Colonic mucosa (tissue), 4 donors: ENCODE results near the gene TSC22D1. TPM values are rescaled to one million over a fixed set of nuclear protein-coding genes. Genes with fewer than 3 reads are reported as not detected.

ENCODE experiments used
- DNase-seq: peaks from one replicate; pipeline ENCODE4 v3.0.0-alpha.2; 2020
- H3K27ac ChIP-seq: fragments of 200-600 bp; one replicate; pipeline ENCODE4 v1.8.0; 2021
- H3K27me3 ChIP-seq: fragments of 200-600 bp; one replicate; pipeline ENCODE4 v1.8.0; 2021
- H3K36me3 ChIP-seq: fragments of 200-600 bp; one replicate; pipeline ENCODE4 v1.8.0; 2021
- H3K4me1 ChIP-seq: fragments of 200-600 bp; one replicate; pipeline ENCODE4 v1.8.0; 2021; ENCODE audit warnings: mild to moderate bottlenecking
- H3K4me3 ChIP-seq: fragments of 200-600 bp; one replicate; pipeline ENCODE4 v1.8.0; 2021
- H3K9ac ChIP-seq, 2 donors: one replicate each; pipeline ENCODE4 v1.7.0; 2013; ENCODE audit warnings: control low read depth in 2 of 2, low read depth in 2 of 2, low read length in 2 of 2
- H3K9me3 ChIP-seq: fragments of 200-600 bp; one replicate; pipeline ENCODE4 v1.8.0; 2021
- intact Hi-C: fragments of 100-400 bp; cut with DNase I; formaldehyde crosslinking; loops from one replicate; pipeline ENCODE4 v1.14.1; 2022
- total RNA-seq, 2 donors: library from RNA; stranded (reverse); fragmentation: NEBNext Ultra II Directional in 1 of 2; extraction: Animal tissue kit (Norgen Biotek cat#: 25700) in 1 of 2; gene quantifications; one replicate each; pipeline ENCODE4 v1.2.1, GENCODE V29; 2021
- TF ChIP-seq, protein P1 (sequence below): fragments of 200-600 bp; IDR thresholded peaks from one replicate; pipeline ENCODE4 v1.8.0; 2022; ENCODE audit warnings: antibody characterized with exemption, mild to moderate bottlenecking
- donor health status: healthy.
- donor health status: DM: no; HTN: no; CAD: no.
- donor health status: DM: no; HTN: no; CAD: no.

TSC22D1 gene
- total RNA-seq, 2 donors from 2014 or later, result 137 to 231 TPM

DNA sequence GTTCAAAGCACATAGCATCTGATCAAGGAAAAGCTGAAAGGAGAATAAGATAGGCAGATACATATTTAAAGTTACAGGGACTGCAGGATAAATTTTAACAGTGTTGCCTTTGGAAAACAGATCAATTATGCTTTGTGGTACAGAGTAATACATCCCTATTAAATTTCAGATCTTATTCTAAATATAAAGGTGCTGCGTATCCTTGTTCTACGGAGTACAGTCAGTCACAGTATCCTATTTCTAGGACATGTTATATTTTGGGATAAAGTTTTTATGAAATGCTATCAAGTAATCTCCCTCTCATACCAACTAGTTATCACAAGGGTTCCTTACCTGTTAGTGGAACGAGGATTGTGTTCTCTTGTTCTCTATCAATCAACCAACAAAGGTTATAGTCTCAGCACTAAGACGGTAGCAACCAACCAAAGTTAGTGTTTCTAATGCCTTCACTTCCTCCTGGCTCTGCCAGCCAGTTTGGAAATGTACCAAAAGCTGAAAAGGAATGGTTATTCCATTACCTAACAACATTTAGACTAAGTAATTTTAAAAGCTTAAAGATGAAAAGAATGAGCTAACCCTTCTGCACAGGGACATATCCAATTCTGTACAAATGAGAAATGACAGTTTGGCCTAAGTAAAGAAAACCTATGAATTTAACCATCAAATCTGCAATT is 35.2 kb downstream of the TSC22D1 start:
- Histone ChIP-seq H3K4me1 (no peaks in the 10 kb centered on the region), H3K9ac (no peak overlapping the region), H3K27me3 (no peaks in the 10 kb centered on the region), H3K4me3 (no peak overlapping the region), H3K9me3 (no peaks in the 10 kb centered on the region), H3K27ac (no peak overlapping the region), H3K36me3 (no peaks in the 10 kb centered on the region)
- no peak for DNase-seq
- TF ChIP-seq, protein P1, sequence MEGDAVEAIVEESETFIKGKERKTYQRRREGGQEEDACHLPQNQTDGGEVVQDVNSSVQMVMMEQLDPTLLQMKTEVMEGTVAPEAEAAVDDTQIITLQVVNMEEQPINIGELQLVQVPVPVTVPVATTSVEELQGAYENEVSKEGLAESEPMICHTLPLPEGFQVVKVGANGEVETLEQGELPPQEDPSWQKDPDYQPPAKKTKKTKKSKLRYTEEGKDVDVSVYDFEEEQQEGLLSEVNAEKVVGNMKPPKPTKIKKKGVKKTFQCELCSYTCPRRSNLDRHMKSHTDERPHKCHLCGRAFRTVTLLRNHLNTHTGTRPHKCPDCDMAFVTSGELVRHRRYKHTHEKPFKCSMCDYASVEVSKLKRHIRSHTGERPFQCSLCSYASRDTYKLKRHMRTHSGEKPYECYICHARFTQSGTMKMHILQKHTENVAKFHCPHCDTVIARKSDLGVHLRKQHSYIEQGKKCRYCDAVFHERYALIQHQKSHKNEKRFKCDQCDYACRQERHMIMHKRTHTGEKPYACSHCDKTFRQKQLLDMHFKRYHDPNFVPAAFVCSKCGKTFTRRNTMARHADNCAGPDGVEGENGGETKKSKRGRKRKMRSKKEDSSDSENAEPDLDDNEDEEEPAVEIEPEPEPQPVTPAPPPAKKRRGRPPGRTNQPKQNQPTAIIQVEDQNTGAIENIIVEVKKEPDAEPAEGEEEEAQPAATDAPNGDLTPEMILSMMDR, result no peak
- intact Hi-C loops, result no loop called here

DNA sequence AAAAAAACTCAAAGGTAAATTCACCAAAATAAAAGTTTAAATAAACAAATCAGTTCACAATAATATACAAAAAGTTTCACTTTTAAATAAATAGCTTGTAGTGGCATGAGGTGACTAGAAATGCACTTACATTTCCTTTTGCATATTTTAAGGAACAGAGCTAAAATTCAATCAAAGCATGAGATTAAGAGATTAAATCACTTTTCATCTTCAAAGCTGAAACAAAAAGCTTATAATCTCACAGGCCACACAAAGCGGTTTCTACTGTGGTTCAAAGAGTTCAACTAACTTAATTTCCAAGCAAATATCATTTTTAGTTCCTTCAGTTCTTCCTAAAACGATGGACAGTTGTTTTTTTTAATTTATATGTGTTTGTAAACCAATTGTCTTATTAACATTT is 38.9 kb downstream of the TSC22D1 start:
- no peaks in the 10 kb centered on the region for H3K36me3 ChIP-seq
- TF ChIP-seq, protein P1, result no peak
- H3K27me3 ChIP-seq, result no peaks in the 10 kb centered on the region
- no peaks in the 10 kb centered on the region for H3K9me3 ChIP-seq
- intact Hi-C loops, result no loop called here
- H3K27ac ChIP-seq, result no peak overlapping the region
- DNase-seq, result no peak
- H3K9ac ChIP-seq, result no peak overlapping the region
- H3K4me1 ChIP-seq, result no peaks in the 10 kb centered on the region
- no peak overlapping the region for H3K4me3 ChIP-seq

DNA sequence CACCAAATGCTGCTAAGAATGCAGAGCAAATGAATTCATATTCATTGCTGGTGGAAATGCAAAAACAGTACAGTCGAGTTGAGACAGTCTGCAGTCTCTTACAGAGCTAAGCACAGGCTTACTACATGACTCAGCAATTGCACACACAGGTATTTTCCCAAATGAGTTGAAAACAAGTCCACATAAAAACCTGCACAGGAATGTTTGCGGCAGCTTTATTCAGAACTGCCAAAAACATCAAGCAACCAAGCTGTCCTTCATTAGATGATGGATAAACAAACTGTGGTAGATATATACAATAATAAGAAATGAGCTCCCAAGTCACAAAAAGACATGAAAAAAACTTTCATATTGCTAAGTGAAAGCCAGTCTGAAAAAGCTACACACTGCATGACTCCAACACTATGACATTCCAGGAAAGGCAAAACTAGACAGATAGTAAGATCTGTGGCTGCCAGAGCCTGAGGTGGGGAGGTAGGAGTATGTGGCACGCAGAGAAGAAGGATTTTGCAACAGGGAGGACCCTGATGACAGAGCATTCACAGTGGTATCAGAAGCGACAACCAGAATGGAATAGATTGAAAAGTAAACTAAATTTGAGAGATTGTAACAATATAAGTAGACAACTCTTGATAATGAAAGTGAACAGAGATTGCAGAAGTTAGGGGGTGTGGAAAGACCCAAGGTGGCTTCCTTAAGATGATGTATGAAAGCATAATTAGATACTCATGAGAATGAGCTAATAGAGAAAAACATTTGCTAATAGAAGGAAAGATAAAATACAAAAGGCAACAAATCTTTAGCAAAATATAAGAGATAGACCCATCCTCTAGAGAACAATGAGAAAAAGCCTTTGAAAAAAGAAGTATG is 52.7 kb downstream of the TSC22D1 start:
- no peak overlapping the region for H3K27ac ChIP-seq
- H3K36me3 ChIP-seq, result no peaks in the 10 kb centered on the region
- no peaks in the 10 kb centered on the region for H3K9me3 ChIP-seq
- no peaks in the 10 kb centered on the region for H3K27me3 ChIP-seq
- no peaks in the 10 kb centered on the region for H3K4me1 ChIP-seq
- no peak overlapping the region for H3K9ac ChIP-seq
- intact Hi-C loops, result no loop called here
- TF ChIP-seq, protein P1, result no peak
- no peak overlapping the region for H3K4me3 ChIP-seq
- DNase-seq, result no peak

DNA sequence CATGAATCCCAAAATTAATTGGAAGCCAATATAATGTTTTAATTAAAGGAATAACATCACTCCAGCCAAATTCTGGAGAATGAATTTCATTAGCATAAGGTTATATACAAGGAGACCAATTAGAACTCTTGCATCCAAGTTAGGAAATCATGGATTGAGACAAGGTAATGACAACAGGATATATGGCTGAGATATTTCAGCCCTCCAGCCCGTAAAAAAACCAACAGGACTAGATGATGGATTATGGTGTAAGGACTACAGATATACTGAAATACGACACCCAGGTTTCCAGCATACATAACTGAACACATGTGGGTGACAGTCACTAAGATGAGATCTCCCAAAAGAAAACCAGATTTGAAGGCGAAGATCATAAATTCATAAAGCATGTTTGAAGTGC is 56.5 kb downstream of the TSC22D1 start:
- H3K4me3 ChIP-seq, result no peak overlapping the region
- intact Hi-C loops, result no loop called here
- H3K9me3 ChIP-seq, result no peaks in the 10 kb centered on the region
- TF ChIP-seq, protein P1, result no peak
- no peaks in the 10 kb centered on the region for H3K27me3 ChIP-seq
- no peak overlapping the region for H3K9ac ChIP-seq
- H3K4me1 ChIP-seq, result no peaks in the 10 kb centered on the region
- no peak overlapping the region for H3K27ac ChIP-seq
- no peak for DNase-seq
- no peaks in the 10 kb centered on the region for H3K36me3 ChIP-seq

DNA sequence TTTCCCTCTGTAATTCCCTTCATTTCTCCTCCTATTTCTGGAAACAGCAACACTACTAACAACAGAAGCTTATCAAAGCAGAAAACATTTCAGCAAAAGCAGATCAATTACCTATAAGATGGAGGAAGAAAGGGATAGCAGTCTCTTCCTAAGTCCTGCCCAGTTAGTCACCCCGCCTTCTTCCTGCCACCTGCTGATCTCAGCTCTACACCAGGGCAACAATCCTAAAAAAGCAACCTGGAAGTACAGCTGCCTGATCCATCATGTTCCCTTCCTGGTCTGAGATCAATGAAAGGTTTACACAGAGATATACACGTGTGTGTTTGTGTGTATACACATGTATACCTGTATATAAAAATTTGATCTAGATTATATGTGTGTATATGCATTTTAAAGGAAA is 59.4 kb downstream of the TSC22D1 start:
- H3K27me3 ChIP-seq, result no peaks in the 10 kb centered on the region
- TF ChIP-seq, protein P1, result no peak
- H3K27ac ChIP-seq, result no peak overlapping the region
- DNase-seq, result no peak
- intact Hi-C loops, result no loop called here
- H3K36me3 ChIP-seq, result no peaks in the 10 kb centered on the region
- H3K4me1 ChIP-seq, result no peaks in the 10 kb centered on the region
- H3K9ac ChIP-seq, result no peak overlapping the region
- no peaks in the 10 kb centered on the region for H3K9me3 ChIP-seq
- H3K4me3 ChIP-seq, result no peak overlapping the region
